PC-3 (cell line): ENCODE data around the gene LINGO1.

Experiments
- CTCF ChIP-seq: fragments of 300-600 bp; sonication (generic); conservative IDR thresholded peaks from 2 replicates; pipeline ENCODE4 v1.5.1; 2017; ENCODE audit warnings: antibody characterized with exemption, low read depth, mild to moderate bottlenecking, low read length
- EZH2 ChIP-seq: fragments of 300-600 bp; sonication (generic); IDR thresholded peaks from one replicate; pipeline ENCODE4 v1.6.1; 2017; ENCODE audit warnings: antibody characterized with exemption, mild to moderate bottlenecking, low read length; ENCODE audit not compliant: unreplicated experiment

GRCh38 chr15:77641999-77642398 lies 9.3 kb upstream of the LINGO1 start:
- TF ChIP-seq CTCF (no peak), EZH2 (no peak)
